IPS DF 6.9 (cell line): Measurements from ENCODE around the gene SFMBT1.

Source experiments
- DNase-seq: peaks from one replicate; pipeline ENCODE4 v3.0.0-alpha.2; 2013; ENCODE audit warnings: low read depth, low spot score
- H3K27ac ChIP-seq: one replicate; pipeline ENCODE4 v1.5.1; 2013; ENCODE audit warnings: low read length, control low read depth
- H3K27me3 ChIP-seq: 2 replicates; pipeline ENCODE4 v1.6.1; 2013; ENCODE audit warnings: mild to moderate bottlenecking, low read length; ENCODE audit not compliant: control insufficient read depth, insufficient read depth
- H3K36me3 ChIP-seq: 2 replicates; pipeline ENCODE4 v1.6.1; 2013; ENCODE audit warnings: low read length; ENCODE audit not compliant: control insufficient read depth, insufficient read depth
- H3K4me1 ChIP-seq: 2 replicates; pipeline ENCODE4 v1.6.1; 2013; ENCODE audit warnings: low read length; ENCODE audit not compliant: control insufficient read depth, insufficient read depth
- H3K4me3 ChIP-seq: 2 replicates; pipeline ENCODE4 v1.5.1; 2013; ENCODE audit warnings: mild to moderate bottlenecking, low read length
- H3K9me3 ChIP-seq: 2 replicates; pipeline ENCODE4 v1.6.1; 2013; ENCODE audit warnings: low read length, inconsistent platforms; ENCODE audit not compliant: control insufficient read depth, insufficient read depth
- WGBS: extraction: QIAGEN DNeasy Blood & Tissue Kit; methylation state at CpG from one replicate; pipeline ENCODE4 v1.1.7; 2013; ENCODE audit warnings: mixed read lengths, missing lambda C conversion rate; ENCODE audit not compliant: insufficient read length, insufficient coverage; 5-methylcytosine and 5-hydroxymethylcytosine counted together

SFMBT1 gene

DNA sequence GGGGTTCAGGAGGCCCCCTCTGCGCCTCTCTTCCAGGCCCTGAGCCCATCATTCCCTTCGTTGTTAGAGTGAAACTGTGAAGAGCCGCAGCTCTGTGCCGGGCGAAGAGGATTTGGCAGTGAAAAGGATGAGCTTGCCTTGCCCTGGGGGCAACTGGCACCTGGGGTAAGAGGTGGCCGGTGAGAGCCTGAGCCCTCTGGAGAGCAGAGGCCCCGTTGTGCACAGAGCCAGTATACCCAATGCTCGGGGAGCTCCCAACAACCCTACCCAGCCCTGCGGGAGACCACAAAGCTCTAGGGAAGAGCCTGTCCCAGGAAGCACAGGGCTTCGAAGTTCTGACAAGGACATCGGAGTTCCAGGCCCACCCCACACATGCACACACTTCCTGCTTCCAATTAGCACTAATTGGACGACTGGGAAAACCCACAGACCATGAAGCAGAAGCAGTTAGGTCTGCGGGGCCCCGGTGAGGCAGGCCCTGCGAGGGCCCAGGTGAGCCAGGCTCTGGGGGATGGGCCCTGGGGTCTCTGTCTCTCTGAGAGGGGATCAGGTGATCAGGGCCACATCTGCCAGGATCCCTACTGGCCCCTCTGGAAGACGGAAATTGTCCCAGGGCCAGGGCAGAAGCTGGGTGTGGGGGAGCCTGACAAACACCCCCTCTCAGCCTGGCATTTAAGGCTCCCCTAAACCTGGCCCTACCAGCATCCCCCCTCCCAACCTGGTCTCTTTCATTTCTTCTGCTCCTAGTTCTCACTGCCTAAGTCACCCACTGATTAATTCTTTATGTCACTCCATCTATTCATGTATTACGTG is 27.9 kb upstream of the SFMBT1 start:
- no CpG with 5 or more reads among the region's 17 CpGs for WGBS
- no peaks in the 10 kb centered on the region for H3K36me3 ChIP-seq
- H3K4me3 ChIP-seq: no peak overlapping the region; the same call in 1 of the 2 replicates
- H3K27me3 ChIP-seq: no peaks in the 10 kb centered on the region
- no peak for DNase-seq
- H3K4me1 ChIP-seq: peaks cover 9% of the 10 kb centered on the region; the same call in 1 of the 2 replicates
- no peaks in the 10 kb centered on the region for H3K9me3 ChIP-seq
- H3K27ac ChIP-seq: no peak overlapping the region

DNA sequence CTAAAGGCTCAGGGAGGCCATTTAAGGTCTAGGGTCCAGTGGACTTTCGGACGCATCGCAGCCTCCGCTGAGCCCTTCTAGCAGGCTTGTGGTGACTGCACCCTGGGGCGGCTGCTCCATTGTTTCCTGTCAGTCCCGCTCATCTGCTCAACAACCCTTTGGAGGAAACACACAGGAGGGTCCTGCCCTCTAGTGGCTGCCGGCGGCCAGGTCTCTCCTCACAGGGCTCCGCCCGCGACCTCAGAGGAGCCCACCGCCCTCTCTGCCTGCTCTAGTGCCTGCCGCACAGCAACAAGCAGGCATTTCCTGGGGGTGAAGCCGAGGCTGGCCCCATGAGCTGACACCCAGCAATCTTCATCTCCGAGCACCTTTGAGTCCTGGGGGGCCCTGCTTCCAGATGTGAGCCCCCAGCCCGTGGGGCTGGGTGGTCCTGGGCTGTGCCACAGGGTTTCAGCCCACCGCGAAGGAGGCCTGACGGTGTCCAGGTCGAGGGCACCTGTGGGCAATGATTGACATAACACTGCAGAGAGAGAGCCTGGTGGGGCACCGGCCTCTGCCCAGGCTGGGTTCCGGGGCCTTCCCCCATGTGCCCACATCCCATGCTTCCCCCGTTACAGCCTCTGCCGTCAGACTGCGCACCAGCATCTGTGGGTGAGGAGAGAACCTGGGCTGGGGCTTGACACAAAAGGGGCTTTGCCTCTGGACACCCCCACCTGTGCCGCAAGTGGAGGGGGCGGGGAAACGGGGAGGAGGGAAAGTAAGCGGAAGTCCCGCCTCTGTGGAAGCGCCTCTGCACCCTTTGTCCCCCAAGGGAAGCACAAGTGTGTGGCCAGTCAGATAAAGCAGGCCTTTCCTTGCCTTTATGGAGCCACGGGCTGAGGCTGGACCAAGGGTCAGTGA is 27.0 kb upstream of the SFMBT1 start:
- Histone ChIP-seq H3K4me3 (peak overlapping the region; percentile 35; the same call in 1 of the 2 replicates), H3K36me3 (no peaks in the 10 kb centered on the region), H3K4me1 (peaks cover 9% of the 10 kb centered on the region; the same call in 1 of the 2 replicates), H3K9me3 (no peaks in the 10 kb centered on the region), H3K27me3 (no peaks in the 10 kb centered on the region), H3K27ac (no peak overlapping the region)
- WGBS: no CpG with 5 or more reads among the region's 32 CpGs
- DNase-seq: peak; percentile 72

DNA sequence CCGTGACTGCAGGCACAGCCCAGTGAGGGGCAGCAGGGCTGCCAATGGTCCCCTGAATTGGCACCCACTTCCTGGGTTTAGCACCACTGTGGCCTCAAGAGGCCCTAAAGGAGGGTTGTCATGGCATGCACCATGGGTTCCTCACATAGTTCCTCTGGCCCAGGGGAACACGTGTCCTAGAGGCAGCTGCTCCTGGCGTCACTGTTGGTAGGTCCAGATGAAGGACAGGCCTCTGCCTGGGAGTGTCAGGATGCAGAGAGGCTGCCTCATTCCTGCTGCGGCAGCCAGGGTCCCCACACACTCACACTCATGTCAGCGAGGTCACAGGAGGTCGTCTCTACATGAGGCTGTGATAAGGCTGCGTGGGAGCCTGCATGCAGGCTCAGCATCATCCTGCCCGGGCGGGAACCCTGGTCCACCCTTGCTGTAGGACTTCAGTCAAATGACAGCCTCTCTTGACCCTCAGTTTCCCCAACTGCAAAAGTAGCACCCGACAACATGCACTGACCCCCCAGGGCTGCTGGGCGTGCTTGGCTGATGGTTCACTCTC is 26.1 kb upstream of the SFMBT1 start:
- Histone ChIP-seq H3K4me3 (no peak overlapping the region), H3K36me3 (no peaks in the 10 kb centered on the region), H3K9me3 (no peaks in the 10 kb centered on the region), H3K27ac (no peak overlapping the region), H3K4me1 (peaks cover 9% of the 10 kb centered on the region; the same call in 1 of the 2 replicates), H3K27me3 (no peaks in the 10 kb centered on the region)
- no CpG with 5 or more reads among the region's 11 CpGs for WGBS
- DNase-seq: no peak

DNA sequence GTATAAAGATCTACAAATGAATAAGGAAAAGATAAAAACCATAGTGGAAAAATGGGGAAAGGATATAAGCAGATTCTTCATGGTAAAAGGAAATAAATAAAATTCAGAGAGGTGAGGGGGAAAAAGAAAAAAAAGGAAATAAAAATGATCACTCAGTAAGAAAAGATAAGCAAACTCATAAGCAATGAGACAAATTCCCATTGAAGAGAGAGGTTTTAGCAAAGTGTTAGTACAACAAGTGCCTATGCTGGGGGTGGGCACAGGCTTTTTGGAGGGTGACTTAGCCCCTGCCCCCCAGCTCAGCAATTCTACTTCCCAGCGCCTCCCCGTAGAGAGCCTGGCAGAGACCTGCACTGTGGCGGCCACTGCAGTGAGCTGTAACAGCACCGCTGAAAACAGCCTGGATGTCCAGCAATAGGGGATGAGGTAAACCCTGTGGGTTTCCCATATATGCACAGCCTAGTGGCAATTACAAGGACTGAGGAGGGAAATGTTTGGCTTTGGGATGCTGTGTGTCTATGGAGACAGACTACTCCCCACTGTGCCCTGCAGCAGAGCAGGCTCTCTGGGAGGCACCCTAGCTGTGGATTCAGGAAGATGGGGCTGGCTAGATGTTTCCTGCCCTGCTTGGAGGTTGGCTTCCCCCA is 23.7 kb upstream of the SFMBT1 start:
- WGBS: no CpG with 5 or more reads among the region's 4 CpGs
- Histone ChIP-seq H3K9me3 (no peaks in the 10 kb centered on the region), H3K36me3 (no peaks in the 10 kb centered on the region), H3K27ac (no peak overlapping the region), H3K4me3 (no peak overlapping the region), H3K27me3 (no peaks in the 10 kb centered on the region), H3K4me1 (peaks cover 9% of the 10 kb centered on the region)
- no peak for DNase-seq

DNA sequence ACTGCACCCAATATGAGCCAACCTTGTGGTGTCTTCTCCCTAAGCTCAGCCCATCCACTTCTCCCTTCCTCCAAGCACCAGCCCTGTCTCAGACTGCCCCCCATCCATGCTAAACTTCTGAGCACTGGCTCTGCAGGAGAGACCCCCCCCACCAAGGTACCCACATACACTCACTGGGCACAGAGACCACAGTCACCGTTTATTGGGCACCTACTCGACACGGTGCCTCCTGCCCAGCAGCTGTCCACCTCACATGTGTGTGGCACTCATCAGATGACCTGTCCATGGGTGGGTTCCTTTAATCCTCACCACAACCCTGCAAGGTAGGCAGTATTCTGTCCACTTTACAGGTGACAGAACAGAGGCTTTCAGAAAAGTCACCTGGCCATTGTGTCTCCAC is 22.3 kb upstream of the SFMBT1 start:
- no peak overlapping the region for H3K27ac ChIP-seq
- H3K4me1 ChIP-seq: peaks cover 5% of the 10 kb centered on the region
- no peak for DNase-seq
- no peaks in the 10 kb centered on the region for H3K36me3 ChIP-seq
- no peaks in the 10 kb centered on the region for H3K9me3 ChIP-seq
- no peaks in the 10 kb centered on the region for H3K27me3 ChIP-seq
- no CpG with 5 or more reads among the region's 3 CpGs for WGBS
- no peak overlapping the region for H3K4me3 ChIP-seq

DNA sequence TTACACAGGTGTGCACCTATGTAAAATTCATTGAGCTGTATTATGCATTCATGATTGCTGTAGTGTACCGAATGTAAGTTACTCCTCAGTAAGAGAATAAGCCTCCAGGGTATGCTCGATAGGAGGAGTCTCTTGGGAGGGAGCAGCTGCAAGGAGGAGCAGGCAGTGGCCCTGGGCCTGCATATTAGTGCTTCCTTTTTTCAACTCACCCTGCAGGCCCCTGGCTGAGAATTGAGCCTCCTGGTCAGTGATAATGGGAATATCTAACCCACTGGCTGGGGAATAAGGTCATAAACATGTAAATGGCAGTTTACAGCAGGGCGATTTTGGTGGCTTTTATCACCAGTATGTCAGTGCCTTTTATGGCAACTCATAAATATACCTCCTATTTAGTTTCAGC is 21.7 kb upstream of the SFMBT1 start:
- no peaks in the 10 kb centered on the region for H3K36me3 ChIP-seq

DNA sequence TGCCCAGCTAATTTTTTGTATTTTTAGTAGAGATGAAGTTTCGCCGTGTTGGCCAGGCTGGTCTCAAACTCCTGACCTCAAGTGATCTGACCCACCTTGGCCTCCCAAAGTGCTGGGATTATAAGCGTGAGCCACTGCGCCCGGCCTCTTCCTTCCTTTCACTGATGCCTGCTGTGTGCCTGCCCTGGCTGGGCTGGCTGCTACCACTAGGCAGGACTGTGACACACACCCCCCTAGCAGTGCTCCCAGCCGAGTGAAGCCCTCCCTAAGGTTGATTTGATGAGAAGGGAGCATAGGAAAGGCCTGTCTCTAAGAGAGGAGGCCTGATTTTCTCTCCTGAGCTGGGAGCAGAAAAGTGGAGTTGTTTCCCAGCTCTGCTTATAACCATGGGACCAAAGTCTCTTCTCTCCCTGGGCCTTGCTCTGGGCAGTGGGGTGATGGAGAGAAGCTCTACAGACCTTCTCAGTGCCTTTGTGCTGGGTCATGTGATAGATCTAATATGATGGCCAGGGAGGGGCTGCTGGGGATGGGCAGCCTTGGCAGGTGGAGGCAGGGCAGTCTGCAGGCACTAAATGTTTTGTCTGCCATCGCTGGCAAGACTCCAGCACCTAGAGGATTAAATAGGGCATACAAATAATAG is 20.1 kb upstream of the SFMBT1 start:
- Histone ChIP-seq H3K36me3 (no peaks in the 10 kb centered on the region), H3K27me3 (no peaks in the 10 kb centered on the region), H3K4me1 (no peaks in the 10 kb centered on the region; the same call in 1 of the 2 replicates), H3K27ac (no peak overlapping the region), H3K4me3 (no peak overlapping the region), H3K9me3 (no peaks in the 10 kb centered on the region)
- no CpG with 5 or more reads among the region's 7 CpGs for WGBS
- DNase-seq: no peak

More for the DNA sequence above, 21.7 kb upstream of the SFMBT1 start:
- peaks cover 2% of the 10 kb centered on the region; the same call in 1 of the 2 replicates for H3K4me1 ChIP-seq
- no peaks in the 10 kb centered on the region for H3K9me3 ChIP-seq
- H3K4me3 ChIP-seq: no peak overlapping the region
- no peaks in the 10 kb centered on the region for H3K27me3 ChIP-seq
- no peak overlapping the region for H3K27ac ChIP-seq
- WGBS: no CpG with 5 or more reads among the region's 3 CpGs
- no peak for DNase-seq

DNA sequence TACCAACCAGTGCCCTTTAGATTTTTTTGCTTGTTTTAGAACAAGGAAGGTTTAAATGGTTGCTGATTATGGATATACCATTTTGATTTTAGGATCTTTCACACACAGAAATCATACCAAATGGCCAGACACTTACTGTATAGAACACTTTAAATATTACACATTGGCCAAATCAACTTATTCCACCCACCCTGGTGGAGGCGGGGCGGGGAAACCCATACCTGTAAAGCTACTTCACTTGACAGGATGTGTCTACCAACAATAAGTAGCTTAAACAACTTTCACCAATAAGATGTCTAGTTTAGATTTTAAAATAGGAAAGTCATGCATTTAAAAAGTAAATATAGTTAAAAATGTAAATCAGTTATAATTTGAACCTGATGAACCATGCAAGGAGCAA is 17.0 kb upstream of the SFMBT1 start:
- Histone ChIP-seq H3K9me3 (no peaks in the 10 kb centered on the region), H3K27ac (no peak overlapping the region), H3K27me3 (no peaks in the 10 kb centered on the region), H3K36me3 (no peaks in the 10 kb centered on the region), H3K4me1 (no peaks in the 10 kb centered on the region; the same call in 1 of the 2 replicates), H3K4me3 (no peak overlapping the region)
- DNase-seq: no peak
- WGBS: no CpG with 5 or more reads among the region's 2 CpGs

DNA sequence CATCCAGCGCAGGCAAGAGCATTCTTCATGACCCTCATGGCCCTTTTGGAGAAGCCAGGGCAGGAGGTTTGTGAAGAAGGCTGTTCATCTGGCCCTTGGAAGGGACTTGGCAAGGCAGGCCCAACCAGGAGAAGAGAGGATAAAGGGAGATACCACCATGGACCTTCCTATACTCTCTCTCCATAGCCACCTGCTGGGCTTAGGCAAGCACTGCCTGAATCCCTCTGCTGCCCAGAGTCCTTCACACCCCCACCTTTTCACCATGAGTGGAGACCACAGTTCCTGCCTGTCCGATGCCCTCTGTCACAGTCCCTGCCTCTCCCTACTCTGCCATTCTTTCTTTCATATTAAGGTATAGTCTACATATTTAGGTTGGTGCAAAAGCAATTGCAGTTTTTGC is 10.6 kb upstream of the SFMBT1 start:
- no peak overlapping the region for H3K4me3 ChIP-seq
- no peaks in the 10 kb centered on the region for H3K36me3 ChIP-seq
- WGBS: no CpG with 5 or more reads among the region's 2 CpGs
- no peak overlapping the region for H3K27ac ChIP-seq
- DNase-seq: no peak
- H3K27me3 ChIP-seq: no peaks in the 10 kb centered on the region
- H3K9me3 ChIP-seq: no peaks in the 10 kb centered on the region
- no peaks in the 10 kb centered on the region for H3K4me1 ChIP-seq
